Astrocyte of the spinal cord (primary cell): Measurements from ENCODE around the gene TOB1.

Experiments used
- DNase-seq: peaks from one replicate; pipeline ENCODE4 v3.0.0; 2011; ENCODE audit warnings: low read depth, low spot score
- H3K4me3 ChIP-seq: 2 replicates; pipeline ENCODE4 v1.5.1; 2011; ENCODE audit warnings: low read depth, mild to moderate bottlenecking, low read length, moderate library complexity
- CTCF ChIP-seq: IDR thresholded peaks from 2 replicates; pipeline ENCODE4 v1.5.1; 2012; ENCODE audit warnings: low read depth, mild to moderate bottlenecking, low read length, inconsistent platforms
- in situ Hi-C: cut with HindIII; loops from 2 replicates; pipeline ENCODE4 v1.10.0; 2017; ENCODE audit warnings: low sequenced_read_pairs

Gene TOB1

GRCh38 chr17:50868602-50869001 lies 2.4 kb upstream of the TOB1 start:
- no peak for DNase-seq
- in situ Hi-C loops: no loop called here
- TF ChIP-seq CTCF: no peak
- H3K4me3 ChIP-seq: no peak overlapping the region

- no peak for TF ChIP-seq CTCF
- in situ Hi-C loops: no loop called here
Measured at GRCh38 chr17:50868140-50868438, 1.9 kb upstream of the TOB1 start.

GRCh38 chr17:50867363-50868139 lies 1.4 kb upstream of the TOB1 start:
- TF ChIP-seq CTCF: no peak
- H3K4me3 ChIP-seq: peak overlapping the region; percentile 68
- in situ Hi-C loops: no loop called here
- DNase-seq: peak; percentile 95

More at GRCh38 chr17:50868140-50868438, 1.9 kb upstream of the TOB1 start:
- peak overlapping the region; percentile 68 for H3K4me3 ChIP-seq
- DNase-seq: no peak

- in situ Hi-C loops: no loop called here
- no peak for TF ChIP-seq CTCF
- H3K4me3 ChIP-seq: peak overlapping the region; percentile 68
- no peak for DNase-seq
Measured at GRCh38 chr17:50866950-50867362, 802 bp upstream of the TOB1 start.

GRCh38 chr17:50865868-50866260 lies 290 bp downstream of the TOB1 start:
- no peak for DNase-seq
- TF ChIP-seq CTCF: no peak
- in situ Hi-C loops: no loop called here

GRCh38 chr17:50865060-50865867 lies 890 bp downstream of the TOB1 start:
- peak overlapping the region; percentile 55 for H3K4me3 ChIP-seq
- DNase-seq: peak; percentile 38
- in situ Hi-C loops: no loop called here
- TF ChIP-seq CTCF: no peak

More at GRCh38 chr17:50865868-50866260, 290 bp downstream of the TOB1 start:
- H3K4me3 ChIP-seq: peak overlapping the region; percentile 55
